ENCODE results near the gene BANP. TPM values are rescaled to one million over a fixed set of nuclear protein-coding genes. Genes with fewer than 3 reads are reported as not detected.

BANP gene
- total and polyA plus RNA-seq, 2 of the 8 experiments (the other 6 are each of a cell fraction or from before 2014, with no cell fraction given) = 25.8 to 39.8 TPM

DNA sequence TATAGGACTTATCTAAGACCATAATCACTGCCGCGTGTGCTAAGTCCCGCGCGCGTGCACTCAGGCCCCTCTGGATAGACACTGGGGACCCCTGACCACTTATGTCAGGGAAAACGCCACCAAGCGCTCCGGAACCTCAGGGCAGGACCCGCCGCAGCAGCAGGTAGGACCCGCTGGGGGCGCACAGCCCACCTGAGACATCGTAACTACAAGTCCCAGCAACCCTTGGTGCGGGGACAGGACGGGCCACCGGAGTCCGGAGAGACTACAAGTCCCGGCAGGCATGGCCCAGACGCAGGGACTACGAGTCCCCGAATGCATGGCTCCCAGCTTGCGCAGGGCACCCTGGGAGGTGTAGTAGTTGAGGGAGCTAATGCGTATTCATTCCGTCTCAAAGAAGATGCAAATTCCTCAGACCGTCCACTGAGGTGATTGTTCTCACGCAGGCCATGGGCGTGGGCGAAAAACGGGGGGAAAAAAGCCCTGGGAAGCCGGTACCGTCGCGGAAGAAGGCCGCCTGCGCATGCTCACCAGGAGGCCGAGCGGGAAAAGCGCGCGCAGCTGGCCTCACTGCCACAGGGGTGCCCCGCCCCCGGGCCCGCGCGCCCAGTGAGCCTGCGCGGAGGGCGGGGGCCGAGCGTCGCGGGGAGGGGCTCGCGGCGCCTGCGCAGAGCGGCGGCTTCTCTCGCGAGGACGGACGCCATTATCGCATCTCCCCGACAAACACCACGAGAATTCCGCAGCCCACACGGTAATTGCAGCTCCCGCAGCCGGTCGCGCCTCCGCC, at the start of gene BANP (continued):
- TF ChIP-seq CHD7 (IDR thresholded peaks at IDR 0.05; ENCODE audit: insufficient replicate concordance, low read length) = no peak
- peak; percentile 96 for TF ChIP-seq KDM4A (IDR thresholded peaks at IDR 0.05; ENCODE audit: low read depth, low read length, severe bottlenecking)
- peak; percentile 24 to 94; a peak in 2 of 4 replicates for TF ChIP-seq SIN3A (conservative IDR thresholded peaks at IDR 0.05 in 1 of 2, IDR thresholded peaks at IDR 0.05 in 1 of 2; ENCODE audit: low read depth in 1 of 2, low read length in 2 of 2)
- TF ChIP-seq, protein P1, sequence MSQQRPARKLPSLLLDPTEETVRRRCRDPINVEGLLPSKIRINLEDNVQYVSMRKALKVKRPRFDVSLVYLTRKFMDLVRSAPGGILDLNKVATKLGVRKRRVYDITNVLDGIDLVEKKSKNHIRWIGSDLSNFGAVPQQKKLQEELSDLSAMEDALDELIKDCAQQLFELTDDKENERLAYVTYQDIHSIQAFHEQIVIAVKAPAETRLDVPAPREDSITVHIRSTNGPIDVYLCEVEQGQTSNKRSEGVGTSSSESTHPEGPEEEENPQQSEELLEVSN (IDR thresholded peaks at IDR 0.05) = peak; percentile 87
- TF ChIP-seq RXRA (IDR thresholded peaks at IDR 0.05; ENCODE audit: insufficient read depth, low read depth, low read length) = no peak
- TF ChIP-seq CHD2 (IDR thresholded peaks at IDR 0.05; ENCODE audit: low read length) = peak; percentile 98
- TF ChIP-seq TAF7 (optimal IDR thresholded peaks at IDR 0.05; ENCODE audit: borderline replicate concordance, low read depth, low read length) = no peak
- no peak for TF ChIP-seq ZNF274 (IDR thresholded peaks at IDR 0.05; ENCODE audit: borderline replicate concordance, extremely low read depth, low read length)
